HCT116 (cell line): ENCODE results near the gene RAD23A. TPM values are rescaled to one million over a fixed set of nuclear protein-coding genes. Genes with fewer than 3 reads are reported as not detected.

Experiments used
- ATAC-seq: fragments of 200-7000 bp; cut with Tn5 transposase; 2 replicates; pipeline ENCODE4 v1.9.1; 2020; ENCODE audit warnings: mild to moderate bottlenecking, moderate library complexity
- BruUV-seq: library from RNA; stranded (reverse); fragments of 400-500 nt; replicated peaks from 2 replicates; lab custom pipeline; 2021; lab: Mats Ljungman, UMichigan
- CTCF ChIA-PET: fragments of 300-600 bp; sonication (Branson Sonifier 250); formaldehyde crosslinking; loops from one replicate; lab custom pipeline; 2021; ENCODE audit warnings: antibody characterized with exemption; lab: Charles Lee
- POLR2A ChIA-PET: fragments of 300-600, 350-600 bp; sonication (Branson Sonifier 250); formaldehyde crosslinking; loops from one replicate; lab custom pipeline; 2021; ENCODE audit warnings: antibody characterized with exemption; lab: Charles Lee
- RAD21 ChIA-PET, 2 experiments: fragments of 300-600 bp; sonication (Branson Sonifier 250); formaldehyde crosslinking; loops; one replicate each; lab custom pipeline; 2023; ENCODE audit warnings: low total read pairs in 2 of 2; ENCODE audit not compliant: uncharacterized antibody in 2 of 2, unreplicated experiment in 2 of 2, low non-redundant PET in 1 of 2; lab: Charles Lee
- DNase-seq: peaks from one replicate; pipeline ENCODE4 v3.0.0-alpha.2; 2010; ENCODE audit warnings: low read depth, low spot score
- H2AFZ ChIP-seq: fragments of 200-600 bp; shearing (Covaris generic), sonication (generic); 2 replicates; pipeline ENCODE4 v1.6.1; 2017; ENCODE audit warnings: low read depth, mixed run types, mixed read lengths, antibody characterized with exemption, low read length; ENCODE audit not compliant: poor library complexity, severe bottlenecking
- H3K27ac ChIP-seq: 2 replicates; pipeline ENCODE4 v1.5.1; 2012; ENCODE audit warnings: low read depth, low read length
- H3K27me3 ChIP-seq: fragments of 200-600 bp; sonication (generic); 2 replicates; pipeline ENCODE4 v1.6.1; 2016; ENCODE audit warnings: mixed run types, low read length, mixed read lengths; ENCODE audit not compliant: insufficient read depth
- H3K36me3 ChIP-seq, 2 experiments: fragments of 200-500 bp in 1 of 2; fragments of 200-600 bp in 1 of 2; sonication (Bioruptor generic) in 1 of 2; sonication (generic) in 1 of 2; 2 replicates each; pipeline versions ENCODE4 v1.5.1 to v1.6.1; 2014 to 2016; ENCODE audit warnings: low read length in 2 of 2, inconsistent platforms in 1 of 2, mixed read lengths in 1 of 2, mixed run types in 1 of 2; ENCODE audit not compliant: insufficient read depth in 2 of 2, control insufficient read depth in 1 of 2
- H3K4me1 ChIP-seq, 2 experiments: fragments of 200-600 bp in 1 of 2; sonication (generic) in 1 of 2; 2 replicates each; pipeline versions ENCODE4 v1.5.1 to v1.6.1; 2012 to 2017; ENCODE audit warnings: low read length in 2 of 2, inconsistent platforms in 1 of 2, mild to moderate bottlenecking in 1 of 2, mixed read lengths in 1 of 2, mixed run types in 1 of 2, moderate library complexity in 1 of 2; ENCODE audit not compliant: insufficient read depth in 2 of 2, control insufficient read depth in 1 of 2
- H3K4me2 ChIP-seq: fragments of 200-600 bp; sonication (generic); 2 replicates; pipeline ENCODE4 v1.6.1; 2017; ENCODE audit warnings: mixed run types, low read length, mixed read lengths
- H3K4me3 ChIP-seq, 2 experiments: fragments of 200-600 bp in 1 of 2; sonication (generic) in 1 of 2; replicated peaks in 1 of 2; 2 replicates each; pipeline ENCODE4 v1.5.1; 2011 to 2016; ENCODE audit warnings: low read length in 2 of 2, control low read depth in 1 of 2, low read depth in 1 of 2, mild to moderate bottlenecking in 1 of 2, mixed read lengths in 1 of 2, mixed run types in 1 of 2
- H3K79me2 ChIP-seq: fragments of 200-600 bp; sonication (generic); 2 replicates; pipeline ENCODE4 v1.6.1; 2017; ENCODE audit warnings: mild to moderate bottlenecking, mixed run types, low read length, moderate library complexity, mixed read lengths; ENCODE audit not compliant: insufficient read depth
- H3K9ac ChIP-seq: fragments of 200-600 bp; sonication (generic); 2 replicates; pipeline ENCODE4 v1.6.1; 2016; ENCODE audit warnings: low read length, mixed read lengths
- H3K9me2 ChIP-seq: fragments of 200-600 bp; sonication (generic), shearing (Covaris generic); 2 replicates; pipeline ENCODE4 v1.6.1; 2017; ENCODE audit warnings: mixed run types, mild to moderate bottlenecking, moderate library complexity; ENCODE audit not compliant: insufficient read depth
- H3K9me3 ChIP-seq, 2 experiments: fragments of 200-500 bp in 1 of 2; fragments of 200-600 bp in 1 of 2; sonication (Bioruptor generic) in 1 of 2; sonication (generic) in 1 of 2; 2 replicates each; pipeline ENCODE4 v1.6.1; 2014 to 2017; ENCODE audit warnings: low read length in 2 of 2, mixed read lengths in 2 of 2, inconsistent platforms in 1 of 2, low read depth in 1 of 2, mild to moderate bottlenecking in 1 of 2, mixed run types in 1 of 2, moderate library complexity in 1 of 2; ENCODE audit not compliant: control insufficient read depth in 1 of 2, insufficient read depth in 1 of 2
- H4K20me1 ChIP-seq: fragments of 200-600 bp; sonication (generic), shearing (Covaris generic); 2 replicates; pipeline ENCODE4 v1.6.1; 2017; ENCODE audit warnings: mixed run types, mild to moderate bottlenecking, moderate library complexity; ENCODE audit not compliant: insufficient read depth
- ATF3 ChIP-seq: IDR thresholded peaks from 2 replicates; pipeline ENCODE4 v1.6.1; 2012
- EGR1 ChIP-seq: IDR thresholded peaks from 2 replicates; pipeline ENCODE4 v1.6.1; 2012; ENCODE audit warnings: low read depth
- EZH2 ChIP-seq: fragments of 200-600 bp; sonication (generic); IDR thresholded peaks from 2 replicates; pipeline ENCODE4 v1.6.1; 2017; ENCODE audit warnings: antibody characterized with exemption, mixed run types
- JUND ChIP-seq: IDR thresholded peaks from 2 replicates; pipeline ENCODE4 v1.6.1; 2012
- POLR2AphosphoS5 ChIP-seq: IDR thresholded peaks from 2 replicates; pipeline ENCODE4 v1.6.1; 2011; ENCODE audit warnings: mild to moderate bottlenecking, low read depth, low read length, moderate library complexity
- RAD21 ChIP-seq: IDR thresholded peaks from 2 replicates; pipeline ENCODE4 v1.6.1; 2012; ENCODE audit warnings: low read depth, mild to moderate bottlenecking
- REST ChIP-seq: IDR thresholded peaks from 2 replicates; pipeline ENCODE4 v1.6.1; 2012; ENCODE audit warnings: low read depth
- SP1 ChIP-seq: IDR thresholded peaks from 2 replicates; pipeline ENCODE4 v1.6.1; 2012; ENCODE audit warnings: low read depth
- SRF ChIP-seq: IDR thresholded peaks from 2 replicates; pipeline ENCODE4 v1.6.1; 2012; ENCODE audit warnings: low read depth
- TCF7L2 ChIP-seq: IDR thresholded peaks from 2 replicates; pipeline ENCODE4 v1.7.0; 2011; ENCODE audit warnings: borderline replicate concordance, inconsistent platforms; ENCODE audit not compliant: insufficient read depth, insufficient read length; ENCODE audit errors: extremely low read depth
- YY1 ChIP-seq: IDR thresholded peaks from 2 replicates; pipeline ENCODE4 v1.6.1; 2011; ENCODE audit warnings: low read length, low read depth, moderate library complexity, mild to moderate bottlenecking; ENCODE audit not compliant: insufficient replicate concordance; ENCODE audit errors: extremely low read depth
- ZFX ChIP-seq: fragments of 450-650 bp; IDR thresholded peaks from 2 replicates; pipeline ENCODE4 v1.6.1; 2017
- ZNF274 ChIP-seq: fragments of 200-500 bp; sonication (Bioruptor generic); IDR thresholded peaks from 2 replicates; pipeline ENCODE4 v1.6.1; 2014; ENCODE audit warnings: mild to moderate bottlenecking, low read depth, low read length, inconsistent platforms
- intact Hi-C: fragments of 100-400 bp; cut with micrococcal nuclease; formaldehyde crosslinking; loops from 2 replicates; pipeline ENCODE4 v1.10.0; 2022
- total RNA-seq: library from RNA; stranded (reverse); gene quantifications from one replicate; pipeline ENCODE4 v1.2.1, GENCODE V29; 2021; ENCODE audit not compliant: unreplicated experiment

Gene RAD23A
- total RNA-seq, 1 experiment from 2014 or later, result 163 TPM

GRCh38 chr19:12984143-12984627 lies 38.5 kb downstream of the RAD23A start:
- intact Hi-C loops, result no loop called here
- BruUV-seq, result no TSS peak

More at GRCh38 chr19:12984143-12984627, 38.5 kb downstream of the RAD23A start:
- TF ChIP-seq REST, result no peak
- TF ChIP-seq EGR1, result no peak
- TF ChIP-seq ATF3, result no peak
- TF ChIP-seq ZFX, result no peak
- no peak for TF ChIP-seq POLR2AphosphoS5
- no peak for TF ChIP-seq SRF
- TF ChIP-seq ZNF274, result no peak
- TF ChIP-seq RAD21, result no peak
- TF ChIP-seq YY1, result no peak
- no peak for TF ChIP-seq JUND
- TF ChIP-seq TCF7L2, result no peak
- TF ChIP-seq SP1, result no peak
- no peak for TF ChIP-seq EZH2
- Histone ChIP-seq H3K4me1 (peaks cover 21 to 28% of the 10 kb centered on the region in 2 experiments; a peak in 3 of 4 replicates), H3K27ac (no peak overlapping the region; the same call in 1 of the 2 replicates), H2AFZ (no peak overlapping the region), H3K27me3 (no peaks in the 10 kb centered on the region), H3K9me2 (no peaks in the 10 kb centered on the region), H3K9me3 (no peaks in the 10 kb centered on the region), H3K36me3 (no peaks in the 10 kb centered on the region), H3K4me2 (peak overlapping the region; percentile 64), H4K20me1 (no peaks in the 10 kb centered on the region), H3K9ac (peak overlapping the region; percentile 26; the same call in 1 of the 2 replicates), H3K79me2 (no peaks in the 10 kb centered on the region), H3K4me3 (no peak overlapping the region)
- ChIA-PET CTCF (interaction anchor here (0.7 to 2.2 kb wide), 7 partner anchors 45 to 351 kb away, joined by 3 to 27 read pairs (median 4); no protein-coding TSS in a partner anchor), RAD21 (interaction anchor here (0.6 to 1.6 kb wide), 5 partner anchors 77 to 110 kb away, joined by 3 to 10 read pairs (median 3); no protein-coding TSS in a partner anchor), POLR2A (interaction anchor here (1.3 to 1.4 kb wide), 2 partner anchors 19 to 76 kb away, joined by 3 to 4 read pairs; no protein-coding TSS in a partner anchor)
- DNase-seq, result no peak
- ATAC-seq, result no peak
